Ishikawa (cell line): ENCODE measurements around the gene FAM3D.

ENCODE experiments used
- CREB1 ChIP-seq: IDR thresholded peaks from 2 replicates; pipeline ENCODE4 v1.6.1; 2012; ENCODE audit warnings: low read depth
- EP300 ChIP-seq: IDR thresholded peaks from 2 replicates; pipeline ENCODE4 v1.6.1; 2012; ENCODE audit warnings: borderline replicate concordance
- MAX ChIP-seq: IDR thresholded peaks from 2 replicates; pipeline ENCODE4 v1.6.1; 2012
- REST ChIP-seq: IDR thresholded peaks from 2 replicates; pipeline ENCODE4 v1.6.1; 2012; ENCODE audit warnings: low read depth, mild to moderate bottlenecking
- TAF1 ChIP-seq: IDR thresholded peaks from 2 replicates; pipeline ENCODE4 v1.6.1; 2012; ENCODE audit warnings: low read depth, mild to moderate bottlenecking
- TEAD4 ChIP-seq: IDR thresholded peaks from 2 replicates; pipeline ENCODE4 v1.6.1; 2012
- USF1 ChIP-seq: IDR thresholded peaks from 2 replicates; pipeline ENCODE4 v1.6.1; 2012
- YY1 ChIP-seq: IDR thresholded peaks from 2 replicates; pipeline ENCODE4 v1.6.1; 2012; ENCODE audit warnings: low read depth

GRCh38 chr3:58612830-58613229 is 53.7 kb downstream of the FAM3D start:
- TF ChIP-seq MAX = no peak
- TF ChIP-seq EP300 = no peak
- no peak for TF ChIP-seq TEAD4
- TF ChIP-seq YY1 = no peak
- TF ChIP-seq CREB1 = no peak
- TF ChIP-seq REST = no peak
- TF ChIP-seq TAF1 = no peak
- TF ChIP-seq USF1 = no peak
